ENCODE results near the gene PTPRT. TPM values are rescaled to one million over a fixed set of nuclear protein-coding genes. Genes with fewer than 3 reads are reported as not detected.

PTPRT gene
- total and polyA plus RNA-seq, 2 of the 4 experiments (the other 2 are of a cell fraction): not detected

DNA sequence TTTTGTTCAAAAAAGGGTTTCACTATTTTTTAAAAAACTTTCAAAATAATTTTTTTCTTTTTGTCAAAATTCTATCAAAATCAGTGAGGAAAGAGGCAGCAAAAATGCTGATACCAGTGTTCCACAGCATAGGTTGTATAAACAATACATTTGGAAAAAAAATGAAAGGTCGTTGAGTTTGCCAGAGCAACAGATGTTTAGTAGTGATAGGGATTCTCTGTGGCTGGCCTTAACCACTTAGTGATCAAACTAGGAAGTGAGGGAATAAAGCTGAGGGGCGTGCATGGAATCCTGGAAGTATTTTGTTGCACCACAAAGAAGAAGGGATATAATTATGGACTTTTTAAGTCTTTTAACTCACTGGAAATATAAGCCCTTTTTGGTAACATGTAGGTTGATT is 1016.3 kb downstream of the PTPRT start:
- no TSS peak for BruUV-seq (replicated peaks)
- dilution Hi-C loops (cut with HindIII; ENCODE audit: low sequenced_read_pairs, unreplicated experiment): no loop called here

More for the DNA sequence above, 1016.3 kb downstream of the PTPRT start:
- Histone ChIP-seq H4K20me1 (ENCODE audit: insufficient read depth, low read length) (no peaks in the 10 kb centered on the region), H3K14ac (replicated peaks; ENCODE audit: low read depth, low read length) (no peak overlapping the region), H2BK120ac (ENCODE audit: low read depth, low read length) (no peak overlapping the region), H2AK9ac (replicated peaks; ENCODE audit: low read depth, low read length, poor library complexity) (no peak overlapping the region), H3K4me1 (ENCODE audit: control insufficient read depth, insufficient read depth, low read length) (no peaks in the 10 kb centered on the region), H3K27ac (ENCODE audit: insufficient read depth, low read length) (no peak overlapping the region), H3K9me3 (ENCODE audit: control insufficient read depth, insufficient read depth, low read length) (peaks cover 8% of the 10 kb centered on the region), H2AFZ (replicated peaks; ENCODE audit: low read length, poor library complexity) (no peak overlapping the region), H2BK5ac (ENCODE audit: low read depth, low read length, poor library complexity, severe bottlenecking) (no peak overlapping the region), H3K56ac (ENCODE audit: extremely low read depth, insufficient read depth, low read length) (no peak overlapping the region), H4K5ac (ENCODE audit: low read depth, low read length) (no peak overlapping the region), H4K8ac (ENCODE audit: low read depth in 2 of 2, low read length in 2 of 2) (no peak overlapping the region), H3K9ac (ENCODE audit: low read depth, low read length) (no peak overlapping the region), H2BK15ac (ENCODE audit: low read depth, low read length) (no peak overlapping the region), H2BK20ac (ENCODE audit: low read depth, low read length) (no peak overlapping the region), H3K4me2 (ENCODE audit: low read depth, low read length) (no peak overlapping the region), H3K4ac (ENCODE audit: low read depth, low read length) (no peak overlapping the region), H3K79me1 (ENCODE audit: low read depth in 1 of 2, low read length in 2 of 2) (no peaks in the 10 kb centered on the region), H2AK5ac (ENCODE audit: low read depth, low read length) (no peak overlapping the region), H3K9me1 (ENCODE audit: insufficient read depth, low read length) (no peaks in the 10 kb centered on the region), H3K23ac (ENCODE audit: low read depth, low read length) (no peak overlapping the region), H3K18ac (ENCODE audit: low read depth, low read length) (no peak overlapping the region), H4K91ac (ENCODE audit: insufficient read depth, low read depth, low read length) (no peak overlapping the region), H3K27me3 (ENCODE audit: control insufficient read depth, insufficient read depth, low read length) (no peaks in the 10 kb centered on the region), H3K36me3 (ENCODE audit: control insufficient read depth, insufficient read depth, low read length) (no peaks in the 10 kb centered on the region), H3K4me3 (ENCODE audit: insufficient read depth, low read depth, low read length) (no peak overlapping the region)
- in situ Hi-C loops (cut with MboI; ENCODE audit: low sequenced_read_pairs) (no loop called here), intact Hi-C loops (cut with micrococcal nuclease) (no loop called here)
- no CpG with 5 or more reads among the region's 2 CpGs for WGBS, 2 experiments (ENCODE audit: extremely low coverage in 2 of 2, insufficient read length in 1 of 2)
- ChIA-PET CTCF (no interaction called here), POLR2A (ENCODE audit: unreplicated experiment) (no interaction called here)
- DNase-seq (no peak), ATAC-seq (ENCODE audit: low read depth) (no peak)
- TF ChIP-seq, protein P1, sequence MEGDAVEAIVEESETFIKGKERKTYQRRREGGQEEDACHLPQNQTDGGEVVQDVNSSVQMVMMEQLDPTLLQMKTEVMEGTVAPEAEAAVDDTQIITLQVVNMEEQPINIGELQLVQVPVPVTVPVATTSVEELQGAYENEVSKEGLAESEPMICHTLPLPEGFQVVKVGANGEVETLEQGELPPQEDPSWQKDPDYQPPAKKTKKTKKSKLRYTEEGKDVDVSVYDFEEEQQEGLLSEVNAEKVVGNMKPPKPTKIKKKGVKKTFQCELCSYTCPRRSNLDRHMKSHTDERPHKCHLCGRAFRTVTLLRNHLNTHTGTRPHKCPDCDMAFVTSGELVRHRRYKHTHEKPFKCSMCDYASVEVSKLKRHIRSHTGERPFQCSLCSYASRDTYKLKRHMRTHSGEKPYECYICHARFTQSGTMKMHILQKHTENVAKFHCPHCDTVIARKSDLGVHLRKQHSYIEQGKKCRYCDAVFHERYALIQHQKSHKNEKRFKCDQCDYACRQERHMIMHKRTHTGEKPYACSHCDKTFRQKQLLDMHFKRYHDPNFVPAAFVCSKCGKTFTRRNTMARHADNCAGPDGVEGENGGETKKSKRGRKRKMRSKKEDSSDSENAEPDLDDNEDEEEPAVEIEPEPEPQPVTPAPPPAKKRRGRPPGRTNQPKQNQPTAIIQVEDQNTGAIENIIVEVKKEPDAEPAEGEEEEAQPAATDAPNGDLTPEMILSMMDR (conservative IDR thresholded peaks at IDR 0.05; ENCODE audit: low read depth, low read length): no peak
- TF ChIP-seq POLR2A (IDR thresholded peaks at IDR 0.05; ENCODE audit: low read depth, low read length): no peak
- TF ChIP-seq, protein P2, sequence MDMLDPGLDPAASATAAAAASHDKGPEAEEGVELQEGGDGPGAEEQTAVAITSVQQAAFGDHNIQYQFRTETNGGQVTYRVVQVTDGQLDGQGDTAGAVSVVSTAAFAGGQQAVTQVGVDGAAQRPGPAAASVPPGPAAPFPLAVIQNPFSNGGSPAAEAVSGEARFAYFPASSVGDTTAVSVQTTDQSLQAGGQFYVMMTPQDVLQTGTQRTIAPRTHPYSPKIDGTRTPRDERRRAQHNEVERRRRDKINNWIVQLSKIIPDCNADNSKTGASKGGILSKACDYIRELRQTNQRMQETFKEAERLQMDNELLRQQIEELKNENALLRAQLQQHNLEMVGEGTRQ (IDR thresholded peaks at IDR 0.05; ENCODE audit: low read depth, low read length): no peak
- TF ChIP-seq NFE2L2 (IDR thresholded peaks at IDR 0.05; ENCODE audit: low read depth, low read length): no peak
- TF ChIP-seq FOS (IDR thresholded peaks at IDR 0.05; ENCODE audit: low read depth, low read length): no peak
- TF ChIP-seq MAZ (IDR thresholded peaks at IDR 0.05; ENCODE audit: borderline replicate concordance, low read depth, low read length): no peak
- TF ChIP-seq MAFK (IDR thresholded peaks at IDR 0.05; ENCODE audit: low read depth, low read length): no peak
- TF ChIP-seq RCOR1 (IDR thresholded peaks at IDR 0.05; ENCODE audit: insufficient replicate concordance, low read length): no peak
- TF ChIP-seq MXI1 (IDR thresholded peaks at IDR 0.05; ENCODE audit: borderline replicate concordance, low read depth, low read length): no peak
- no peak for TF ChIP-seq CEBPB (IDR thresholded peaks at IDR 0.05; ENCODE audit: low read depth, low read length)
- no peak for TF ChIP-seq RAD21 (IDR thresholded peaks at IDR 0.05; ENCODE audit: low read length)
- TF ChIP-seq, protein P3, sequence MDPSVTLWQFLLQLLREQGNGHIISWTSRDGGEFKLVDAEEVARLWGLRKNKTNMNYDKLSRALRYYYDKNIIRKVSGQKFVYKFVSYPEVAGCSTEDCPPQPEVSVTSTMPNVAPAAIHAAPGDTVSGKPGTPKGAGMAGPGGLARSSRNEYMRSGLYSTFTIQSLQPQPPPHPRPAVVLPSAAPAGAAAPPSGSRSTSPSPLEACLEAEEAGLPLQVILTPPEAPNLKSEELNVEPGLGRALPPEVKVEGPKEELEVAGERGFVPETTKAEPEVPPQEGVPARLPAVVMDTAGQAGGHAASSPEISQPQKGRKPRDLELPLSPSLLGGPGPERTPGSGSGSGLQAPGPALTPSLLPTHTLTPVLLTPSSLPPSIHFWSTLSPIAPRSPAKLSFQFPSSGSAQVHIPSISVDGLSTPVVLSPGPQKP (IDR thresholded peaks at IDR 0.05; ENCODE audit: borderline replicate concordance, low read depth, low read length): no peak
- no peak for TF ChIP-seq RFX5 (IDR thresholded peaks at IDR 0.05; ENCODE audit: low read depth, low read length)

Data from IMR-90 (cell line).